ENCODE measurements around the gene NUMA1. TPM values are rescaled to one million over a fixed set of nuclear protein-coding genes. Genes with fewer than 3 reads are reported as not detected.

The NUMA1 gene
- total and polyA plus RNA-seq, 2 experiments from 2014 or later = 33.2 to 104 TPM

DNA sequence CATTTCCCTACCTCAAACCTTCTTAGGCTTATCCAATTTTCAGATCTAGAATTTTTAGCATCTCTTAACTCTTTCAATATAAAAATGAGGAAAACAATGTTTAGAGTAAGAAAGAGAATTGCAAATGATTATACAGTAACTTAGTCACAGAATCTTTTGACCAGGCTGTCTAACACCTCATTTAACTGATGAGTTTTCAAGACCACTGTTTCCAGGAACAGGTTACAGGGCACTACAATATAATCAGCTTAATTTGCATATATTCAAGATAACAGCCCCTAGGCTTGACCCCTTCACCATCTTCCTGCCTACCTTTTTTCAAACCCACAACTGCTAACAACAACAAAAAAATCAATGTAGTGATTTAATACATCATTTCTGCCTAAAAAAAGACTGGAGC is 12.7 kb downstream of the NUMA1 start:
- Mint-ChIP-seq H3K36me3 (ENCODE audit: low read depth) (peaks cover 9% of the 10 kb centered on the region), H3K4me1 (peaks cover 26% of the 10 kb centered on the region), H3K4me3 (no peak overlapping the region), H3K9me3 (no peaks in the 10 kb centered on the region), H3K27me3 (ENCODE audit: insufficient read depth, low read depth, poor library complexity) (peaks cover 5% of the 10 kb centered on the region), H3K27ac (no peak overlapping the region)
- peaks cover 28% of the 10 kb centered on the region for H4K20me1 ChIP-seq (replicated peaks; ENCODE audit: insufficient read depth)
- ATAC-seq = no peak
- H3K27me3 ChIP-seq (ENCODE audit: insufficient read depth) = no peaks in the 10 kb centered on the region
- no peak for DNase-seq (ENCODE audit: low spot score)
- no peaks in the 10 kb centered on the region for H3F3A ChIP-seq (replicated peaks; ENCODE audit: low read depth)
- no peak overlapping the region for H3K4me2 ChIP-seq
- H2AFZ ChIP-seq = no peak overlapping the region
- no peak overlapping the region for H3K27ac ChIP-seq (ENCODE audit: low read depth)
- peaks cover 12% of the 10 kb centered on the region; the same call in 1 of the 2 replicates for H3K4me1 ChIP-seq (ENCODE audit: insufficient read depth)
- H3K9me2 ChIP-seq (ENCODE audit: insufficient read depth) = no peaks in the 10 kb centered on the region
- no peak for TF ChIP-seq STAT1 (IDR thresholded peaks at IDR 0.05; ENCODE audit: unreplicated experiment)
- no peak for TF ChIP-seq NANOG (IDR thresholded peaks at IDR 0.05; ENCODE audit: borderline replicate concordance)
- TF ChIP-seq, protein P1, sequence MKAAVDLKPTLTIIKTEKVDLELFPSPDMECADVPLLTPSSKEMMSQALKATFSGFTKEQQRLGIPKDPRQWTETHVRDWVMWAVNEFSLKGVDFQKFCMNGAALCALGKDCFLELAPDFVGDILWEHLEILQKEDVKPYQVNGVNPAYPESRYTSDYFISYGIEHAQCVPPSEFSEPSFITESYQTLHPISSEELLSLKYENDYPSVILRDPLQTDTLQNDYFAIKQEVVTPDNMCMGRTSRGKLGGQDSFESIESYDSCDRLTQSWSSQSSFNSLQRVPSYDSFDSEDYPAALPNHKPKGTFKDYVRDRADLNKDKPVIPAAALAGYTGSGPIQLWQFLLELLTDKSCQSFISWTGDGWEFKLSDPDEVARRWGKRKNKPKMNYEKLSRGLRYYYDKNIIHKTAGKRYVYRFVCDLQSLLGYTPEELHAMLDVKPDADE (IDR thresholded peaks at IDR 0.05) = no peak
- no peak for TF ChIP-seq EZH2 (IDR thresholded peaks at IDR 0.05; ENCODE audit: low read depth, unreplicated experiment)
- TF ChIP-seq POLR2AphosphoS5 (IDR thresholded peaks at IDR 0.05; ENCODE audit: low read depth) = no peak
- no peak for TF ChIP-seq ZNF331 (CRISPR knock-in tag; IDR thresholded peaks at IDR 0.05; ENCODE audit: low read depth)
- TF ChIP-seq EZH2phosphoT487 (IDR thresholded peaks at IDR 0.05; ENCODE audit: unreplicated experiment) = no peak
- TF ChIP-seq, protein P2, sequence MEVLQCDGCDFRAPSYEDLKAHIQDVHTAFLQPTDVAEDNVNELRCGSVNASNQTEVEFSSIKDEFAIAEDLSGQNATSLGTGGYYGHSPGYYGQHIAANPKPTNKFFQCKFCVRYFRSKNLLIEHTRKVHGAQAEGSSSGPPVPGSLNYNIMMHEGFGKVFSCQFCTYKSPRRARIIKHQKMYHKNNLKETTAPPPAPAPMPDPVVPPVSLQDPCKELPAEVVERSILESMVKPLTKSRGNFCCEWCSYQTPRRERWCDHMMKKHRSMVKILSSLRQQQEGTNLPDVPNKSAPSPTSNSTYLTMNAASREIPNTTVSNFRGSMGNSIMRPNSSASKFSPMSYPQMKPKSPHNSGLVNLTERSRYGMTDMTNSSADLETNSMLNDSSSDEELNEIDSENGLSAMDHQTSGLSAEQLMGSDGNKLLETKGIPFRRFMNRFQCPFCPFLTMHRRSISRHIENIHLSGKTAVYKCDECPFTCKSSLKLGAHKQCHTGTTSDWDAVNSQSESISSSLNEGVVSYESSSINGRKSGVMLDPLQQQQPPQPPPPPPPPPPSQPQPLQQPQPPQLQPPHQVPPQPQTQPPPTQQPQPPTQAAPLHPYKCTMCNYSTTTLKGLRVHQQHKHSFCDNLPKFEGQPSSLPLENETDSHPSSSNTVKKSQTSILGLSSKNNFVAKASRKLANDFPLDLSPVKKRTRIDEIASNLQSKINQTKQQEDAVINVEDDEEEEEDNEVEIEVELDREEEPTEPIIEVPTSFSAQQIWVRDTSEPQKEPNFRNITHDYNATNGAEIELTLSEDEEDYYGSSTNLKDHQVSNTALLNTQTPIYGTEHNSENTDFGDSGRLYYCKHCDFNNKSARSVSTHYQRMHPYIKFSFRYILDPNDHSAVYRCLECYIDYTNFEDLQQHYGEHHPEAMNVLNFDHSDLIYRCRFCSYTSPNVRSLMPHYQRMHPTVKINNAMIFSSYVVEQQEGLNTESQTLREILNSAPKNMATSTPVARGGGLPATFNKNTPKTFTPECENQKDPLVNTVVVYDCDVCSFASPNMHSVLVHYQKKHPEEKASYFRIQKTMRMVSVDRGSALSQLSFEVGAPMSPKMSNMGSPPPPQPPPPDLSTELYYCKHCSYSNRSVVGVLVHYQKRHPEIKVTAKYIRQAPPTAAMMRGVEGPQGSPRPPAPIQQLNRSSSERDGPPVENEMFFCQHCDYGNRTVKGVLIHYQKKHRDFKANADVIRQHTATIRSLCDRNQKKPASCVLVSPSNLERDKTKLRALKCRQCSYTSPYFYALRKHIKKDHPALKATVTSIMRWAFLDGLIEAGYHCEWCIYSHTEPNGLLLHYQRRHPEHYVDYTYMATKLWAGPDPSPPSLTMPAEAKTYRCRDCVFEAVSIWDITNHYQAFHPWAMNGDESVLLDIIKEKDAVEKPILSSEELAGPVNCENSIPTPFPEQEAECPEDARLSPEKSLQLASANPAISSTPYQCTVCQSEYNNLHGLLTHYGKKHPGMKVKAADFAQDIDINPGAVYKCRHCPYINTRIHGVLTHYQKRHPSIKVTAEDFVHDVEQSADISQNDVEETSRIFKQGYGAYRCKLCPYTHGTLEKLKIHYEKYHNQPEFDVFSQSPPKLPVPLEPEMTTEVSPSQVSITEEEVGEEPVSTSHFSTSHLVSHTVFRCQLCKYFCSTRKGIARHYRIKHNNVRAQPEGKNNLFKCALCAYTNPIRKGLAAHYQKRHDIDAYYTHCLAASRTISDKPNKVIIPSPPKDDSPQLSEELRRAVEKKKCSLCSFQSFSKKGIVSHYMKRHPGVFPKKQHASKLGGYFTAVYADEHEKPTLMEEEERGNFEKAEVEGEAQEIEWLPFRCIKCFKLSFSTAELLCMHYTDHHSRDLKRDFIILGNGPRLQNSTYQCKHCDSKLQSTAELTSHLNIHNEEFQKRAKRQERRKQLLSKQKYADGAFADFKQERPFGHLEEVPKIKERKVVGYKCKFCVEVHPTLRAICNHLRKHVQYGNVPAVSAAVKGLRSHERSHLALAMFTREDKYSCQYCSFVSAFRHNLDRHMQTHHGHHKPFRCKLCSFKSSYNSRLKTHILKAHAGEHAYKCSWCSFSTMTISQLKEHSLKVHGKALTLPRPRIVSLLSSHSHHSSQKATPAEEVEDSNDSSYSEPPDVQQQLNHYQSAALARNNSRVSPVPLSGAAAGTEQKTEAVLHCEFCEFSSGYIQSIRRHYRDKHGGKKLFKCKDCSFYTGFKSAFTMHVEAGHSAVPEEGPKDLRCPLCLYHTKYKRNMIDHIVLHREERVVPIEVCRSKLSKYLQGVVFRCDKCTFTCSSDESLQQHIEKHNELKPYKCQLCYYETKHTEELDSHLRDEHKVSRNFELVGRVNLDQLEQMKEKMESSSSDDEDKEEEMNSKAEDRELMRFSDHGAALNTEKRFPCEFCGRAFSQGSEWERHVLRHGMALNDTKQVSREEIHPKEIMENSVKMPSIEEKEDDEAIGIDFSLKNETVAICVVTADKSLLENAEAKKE (CRISPR knock-in tag; IDR thresholded peaks at IDR 0.05) = no peak
- TF ChIP-seq, protein P3, sequence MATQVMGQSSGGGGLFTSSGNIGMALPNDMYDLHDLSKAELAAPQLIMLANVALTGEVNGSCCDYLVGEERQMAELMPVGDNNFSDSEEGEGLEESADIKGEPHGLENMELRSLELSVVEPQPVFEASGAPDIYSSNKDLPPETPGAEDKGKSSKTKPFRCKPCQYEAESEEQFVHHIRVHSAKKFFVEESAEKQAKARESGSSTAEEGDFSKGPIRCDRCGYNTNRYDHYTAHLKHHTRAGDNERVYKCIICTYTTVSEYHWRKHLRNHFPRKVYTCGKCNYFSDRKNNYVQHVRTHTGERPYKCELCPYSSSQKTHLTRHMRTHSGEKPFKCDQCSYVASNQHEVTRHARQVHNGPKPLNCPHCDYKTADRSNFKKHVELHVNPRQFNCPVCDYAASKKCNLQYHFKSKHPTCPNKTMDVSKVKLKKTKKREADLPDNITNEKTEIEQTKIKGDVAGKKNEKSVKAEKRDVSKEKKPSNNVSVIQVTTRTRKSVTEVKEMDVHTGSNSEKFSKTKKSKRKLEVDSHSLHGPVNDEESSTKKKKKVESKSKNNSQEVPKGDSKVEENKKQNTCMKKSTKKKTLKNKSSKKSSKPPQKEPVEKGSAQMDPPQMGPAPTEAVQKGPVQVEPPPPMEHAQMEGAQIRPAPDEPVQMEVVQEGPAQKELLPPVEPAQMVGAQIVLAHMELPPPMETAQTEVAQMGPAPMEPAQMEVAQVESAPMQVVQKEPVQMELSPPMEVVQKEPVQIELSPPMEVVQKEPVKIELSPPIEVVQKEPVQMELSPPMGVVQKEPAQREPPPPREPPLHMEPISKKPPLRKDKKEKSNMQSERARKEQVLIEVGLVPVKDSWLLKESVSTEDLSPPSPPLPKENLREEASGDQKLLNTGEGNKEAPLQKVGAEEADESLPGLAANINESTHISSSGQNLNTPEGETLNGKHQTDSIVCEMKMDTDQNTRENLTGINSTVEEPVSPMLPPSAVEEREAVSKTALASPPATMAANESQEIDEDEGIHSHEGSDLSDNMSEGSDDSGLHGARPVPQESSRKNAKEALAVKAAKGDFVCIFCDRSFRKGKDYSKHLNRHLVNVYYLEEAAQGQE (IDR thresholded peaks at IDR 0.05; ENCODE audit: unreplicated experiment) = no peak
- no peak for TF ChIP-seq ZNF114 (CRISPR knock-in tag; IDR thresholded peaks at IDR 0.05)
- no peak for TF ChIP-seq CREB1 (CRISPR knock-in tag; IDR thresholded peaks at IDR 0.05; ENCODE audit: low read depth)
- TF ChIP-seq JUNB (IDR thresholded peaks at IDR 0.05; ENCODE audit: unreplicated experiment) = no peak
- TF ChIP-seq, protein P4, sequence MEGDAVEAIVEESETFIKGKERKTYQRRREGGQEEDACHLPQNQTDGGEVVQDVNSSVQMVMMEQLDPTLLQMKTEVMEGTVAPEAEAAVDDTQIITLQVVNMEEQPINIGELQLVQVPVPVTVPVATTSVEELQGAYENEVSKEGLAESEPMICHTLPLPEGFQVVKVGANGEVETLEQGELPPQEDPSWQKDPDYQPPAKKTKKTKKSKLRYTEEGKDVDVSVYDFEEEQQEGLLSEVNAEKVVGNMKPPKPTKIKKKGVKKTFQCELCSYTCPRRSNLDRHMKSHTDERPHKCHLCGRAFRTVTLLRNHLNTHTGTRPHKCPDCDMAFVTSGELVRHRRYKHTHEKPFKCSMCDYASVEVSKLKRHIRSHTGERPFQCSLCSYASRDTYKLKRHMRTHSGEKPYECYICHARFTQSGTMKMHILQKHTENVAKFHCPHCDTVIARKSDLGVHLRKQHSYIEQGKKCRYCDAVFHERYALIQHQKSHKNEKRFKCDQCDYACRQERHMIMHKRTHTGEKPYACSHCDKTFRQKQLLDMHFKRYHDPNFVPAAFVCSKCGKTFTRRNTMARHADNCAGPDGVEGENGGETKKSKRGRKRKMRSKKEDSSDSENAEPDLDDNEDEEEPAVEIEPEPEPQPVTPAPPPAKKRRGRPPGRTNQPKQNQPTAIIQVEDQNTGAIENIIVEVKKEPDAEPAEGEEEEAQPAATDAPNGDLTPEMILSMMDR (conservative IDR thresholded peaks at IDR 0.05; ENCODE audit: low read depth in 2 of 2) = no peak
- no peaks in the 10 kb centered on the region; the same call in 1 of the 2 replicates for H3K36me3 ChIP-seq (ENCODE audit: insufficient read depth)
- H3K4me3 ChIP-seq = no peak overlapping the region
- H3K79me2 ChIP-seq (replicated peaks; ENCODE audit: insufficient read depth) = peaks cover 62% of the 10 kb centered on the region
